Right renal pelvis (tissue), 4 donors: ENCODE results near the gene FRYL. TPM values are rescaled to one million over a fixed set of nuclear protein-coding genes. Genes with fewer than 3 reads are reported as not detected.
"Not testable (repeated sequence)": the region's sequence is repeated elsewhere in the genome, so short reads cannot be mapped to it uniquely, and the experiment has no call there.

Experiments
- DNase-seq, 4 donors: peaks; one replicate each; pipeline ENCODE4 v3.0.0-alpha.2; 2013; ENCODE audit warnings: low read depth in 4 of 4, low spot score in 3 of 4, missing footprints in 1 of 4
- polyA plus RNA-seq, 4 donors: library from polyadenylated mRNA; unstranded; fragments of 120-200 nt; gene quantifications; one replicate each; pipeline ENCODE4 v1.2.1, GENCODE V29; 2013; ENCODE audit not compliant: insufficient read length in 4 of 4

Gene FRYL
- polyA plus RNA-seq, 4 donors, result 39.7 to 51.2 (median 47.1) TPM

- no peak for DNase-seq
Observed at GRCh38 chr4:48752246-48752645, 27.8 kb downstream of the FRYL start.

- no peak for DNase-seq
Observed at GRCh38 chr4:48748949-48749596, 31.0 kb downstream of the FRYL start.

- no peak for DNase-seq
Observed at GRCh38 chr4:48746608-48747362, 33.3 kb downstream of the FRYL start.

GRCh38 chr4:48745223-48745622 lies 34.9 kb downstream of the FRYL start:
- not testable (repeated sequence) for DNase-seq

- DNase-seq, result no peak
Observed at GRCh38 chr4:48742412-48742811, 37.7 kb downstream of the FRYL start.

GRCh38 chr4:48739560-48740019 lies 40.5 kb downstream of the FRYL start:
- DNase-seq, result no peak

- DNase-seq, result no peak
Observed at GRCh38 chr4:48738856-48739255, 41.2 kb downstream of the FRYL start.

- DNase-seq, result not testable (repeated sequence)
Observed at GRCh38 chr4:48728906-48729496, 51.1 kb downstream of the FRYL start.

GRCh38 chr4:48727666-48728459 lies 52.2 kb downstream of the FRYL start:
- no peak for DNase-seq

- no peak for DNase-seq
Observed at GRCh38 chr4:48725414-48725813, 54.7 kb downstream of the FRYL start.

- no peak for DNase-seq
Observed at GRCh38 chr4:48722509-48723446, 57.3 kb downstream of the FRYL start.

GRCh38 chr4:48720459-48720858 lies 59.6 kb downstream of the FRYL start:
- no peak for DNase-seq

- no peak for DNase-seq
Observed at GRCh38 chr4:48718818-48719465, 61.1 kb downstream of the FRYL start.

GRCh38 chr4:48716285-48716684 lies 63.8 kb downstream of the FRYL start:
- DNase-seq, result not testable (repeated sequence)

- no peak for DNase-seq
Observed at GRCh38 chr4:48710446-48711209, 69.5 kb downstream of the FRYL start.

- DNase-seq, result no peak
Observed at GRCh38 chr4:48709901-48710300, 70.2 kb downstream of the FRYL start.

- DNase-seq, result no peak
Observed at GRCh38 chr4:48708610-48709009, 71.5 kb downstream of the FRYL start.

GRCh38 chr4:48706736-48707135 lies 73.3 kb downstream of the FRYL start:
- DNase-seq, result peak in 2 of 4 donors; percentile 33 to 34

GRCh38 chr4:48705609-48706008 lies 74.5 kb downstream of the FRYL start:
- no peak for DNase-seq
